GM23338 (cell line): ENCODE data around the gene DCHS1. TPM values are rescaled to one million over a fixed set of nuclear protein-coding genes. Genes with fewer than 3 reads are reported as not detected.

ENCODE experiments used
- ATAC-seq: fragments of 200-7000 bp; cut with Tn5 transposase; 3 replicates; pipeline ENCODE4 v1.9.1; 2020
- DNase-seq: peaks from one replicate; pipeline ENCODE4 v3.0.0-alpha.2; 2015; ENCODE audit warnings: low spot score
- H2AFZ ChIP-seq: fragments of 200-600 bp; sonication (generic); 2 replicates; pipeline ENCODE4 v1.8.0; 2016; ENCODE audit warnings: antibody characterized with exemption, mild to moderate bottlenecking, moderate library complexity
- H3F3A ChIP-seq: fragments of 200-600 bp; sonication (generic); replicated peaks from 2 replicates; pipeline ENCODE4 v1.8.0; 2017; ENCODE audit warnings: antibody characterized with exemption, mixed run types, low read depth
- H3K27ac ChIP-seq: fragments of 200-600 bp; sonication (generic); 2 replicates; pipeline ENCODE4 v1.6.1; 2016; ENCODE audit warnings: low read depth
- H3K27me3 ChIP-seq: fragments of 200-600 bp; sonication (generic); 2 replicates; pipeline ENCODE4 v1.8.0; 2016; ENCODE audit warnings: mild to moderate bottlenecking, mixed run types, moderate library complexity; ENCODE audit not compliant: insufficient read depth
- H3K36me3 ChIP-seq: fragments of 200-600 bp; sonication (generic); 2 replicates; pipeline ENCODE4 v1.8.0; 2016; ENCODE audit warnings: mild to moderate bottlenecking; ENCODE audit not compliant: insufficient read depth
- H3K4me1 ChIP-seq: fragments of 200-600 bp; sonication (generic); 2 replicates; pipeline ENCODE4 v1.8.0; 2016; ENCODE audit warnings: mild to moderate bottlenecking, moderate library complexity; ENCODE audit not compliant: insufficient read depth
- H3K4me2 ChIP-seq: fragments of 200-600 bp; sonication (generic); 2 replicates; pipeline ENCODE4 v1.7.1; 2017; ENCODE audit warnings: mixed run types
- H3K4me3 ChIP-seq: fragments of 200-600 bp; sonication (generic); 2 replicates; pipeline ENCODE4 v1.6.1; 2016; ENCODE audit warnings: mixed run types
- H3K79me2 ChIP-seq: fragments of 200-600 bp; sonication (generic); replicated peaks from 2 replicates; pipeline ENCODE4 v1.8.0; 2017; ENCODE audit warnings: mild to moderate bottlenecking; ENCODE audit not compliant: insufficient read depth
- H3K9me2 ChIP-seq: fragments of 200-600 bp; sonication (generic); 2 replicates; pipeline ENCODE4 v1.8.0; 2017; ENCODE audit not compliant: insufficient read depth
- H4K20me1 ChIP-seq: fragments of 200-600 bp; sonication (generic); replicated peaks from 2 replicates; pipeline ENCODE4 v1.8.0; 2017; ENCODE audit warnings: mild to moderate bottlenecking; ENCODE audit not compliant: insufficient read depth
- H3K27ac Mint-ChIP-seq: 2 replicates; pipeline ENCODE4 v1.8.0; 2020; ENCODE audit warnings: inconsistent platforms, mild to moderate bottlenecking, moderate library complexity, mixed read lengths
- H3K27me3 Mint-ChIP-seq: 3 replicates; pipeline ENCODE4 v1.8.0; 2022; ENCODE audit warnings: low read depth, mild to moderate bottlenecking, moderate library complexity, mixed read lengths, inconsistent platforms; ENCODE audit not compliant: insufficient read depth, poor library complexity
- H3K36me3 Mint-ChIP-seq: 3 replicates; pipeline ENCODE4 v1.8.0; 2021; ENCODE audit warnings: low read depth, mild to moderate bottlenecking, inconsistent platforms, moderate library complexity, mixed read lengths
- H3K4me1 Mint-ChIP-seq: 3 replicates; pipeline ENCODE4 v1.8.0; 2020; ENCODE audit warnings: mild to moderate bottlenecking, inconsistent platforms, mixed read lengths
- H3K4me3 Mint-ChIP-seq: 3 replicates; pipeline ENCODE4 v1.8.0; 2021; ENCODE audit warnings: moderate library complexity, mild to moderate bottlenecking, inconsistent platforms, mixed read lengths
- H3K9me3 Mint-ChIP-seq: 3 replicates; pipeline ENCODE4 v1.8.0; 2020; ENCODE audit warnings: moderate library complexity, mild to moderate bottlenecking, inconsistent platforms, mixed read lengths
- CREB1 ChIP-seq: fragments of 250-450 bp; sonication (Bioruptor Pico); IDR thresholded peaks from 2 replicates; pipeline ENCODE4 v1.5.0; 2020; ENCODE audit warnings: low read depth, mild to moderate bottlenecking, moderate library complexity
- CTCF ChIP-seq, 2 experiments: fragments of 200-600 bp in 1 of 2; sonication (generic) in 1 of 2; conservative IDR thresholded peaks; 2 replicates each; pipeline versions ENCODE4 v1.5.1 to v1.6.1; 2016 to 2017; ENCODE audit warnings: antibody characterized with exemption in 2 of 2, low read depth in 2 of 2, mild to moderate bottlenecking in 2 of 2, moderate library complexity in 1 of 2
- NANOG ChIP-seq: IDR thresholded peaks from 2 replicates; pipeline ENCODE4 v1.6.1; 2016; ENCODE audit warnings: antibody characterized with exemption, borderline replicate concordance
- STAT1 ChIP-seq: IDR thresholded peaks from one replicate; pipeline ENCODE4 v1.6.1; 2016; ENCODE audit warnings: antibody characterized with exemption; ENCODE audit not compliant: unreplicated experiment
- ZNF331 ChIP-seq: fragments of 250-450 bp; sonication (Bioruptor Pico); IDR thresholded peaks from 2 replicates; pipeline ENCODE4 v1.5.0; 2020; ENCODE audit warnings: low read depth, mild to moderate bottlenecking, moderate library complexity
- polyA plus RNA-seq: library from polyadenylated mRNA; unstranded; fragments of >200 nt; fragmentation: Nextera tagmentation; extraction: Ambion mirVana; gene quantifications from 2 replicates; pipeline ENCODE4 v1.2.1, GENCODE V29; 2016
- total RNA-seq: library from RNA; depleted of rRNA; stranded (reverse); fragments of >200 nt; shearing (Covaris generic); gene quantifications from 2 replicates; pipeline ENCODE4 v1.2.3, GENCODE V29; 2014
- TF ChIP-seq, protein P1 (sequence below): IDR thresholded peaks from one replicate; pipeline ENCODE4 v1.6.1; 2018; ENCODE audit warnings: antibody characterized with exemption; ENCODE audit not compliant: unreplicated experiment

Gene DCHS1
- total and polyA plus RNA-seq, 2 experiments from 2014 or later: 2.3 to 20.7 TPM

- no peak for TF ChIP-seq NANOG
- no peak for TF ChIP-seq ZNF331 (CRISPR knock-in tag)
- TF ChIP-seq, protein P1, sequence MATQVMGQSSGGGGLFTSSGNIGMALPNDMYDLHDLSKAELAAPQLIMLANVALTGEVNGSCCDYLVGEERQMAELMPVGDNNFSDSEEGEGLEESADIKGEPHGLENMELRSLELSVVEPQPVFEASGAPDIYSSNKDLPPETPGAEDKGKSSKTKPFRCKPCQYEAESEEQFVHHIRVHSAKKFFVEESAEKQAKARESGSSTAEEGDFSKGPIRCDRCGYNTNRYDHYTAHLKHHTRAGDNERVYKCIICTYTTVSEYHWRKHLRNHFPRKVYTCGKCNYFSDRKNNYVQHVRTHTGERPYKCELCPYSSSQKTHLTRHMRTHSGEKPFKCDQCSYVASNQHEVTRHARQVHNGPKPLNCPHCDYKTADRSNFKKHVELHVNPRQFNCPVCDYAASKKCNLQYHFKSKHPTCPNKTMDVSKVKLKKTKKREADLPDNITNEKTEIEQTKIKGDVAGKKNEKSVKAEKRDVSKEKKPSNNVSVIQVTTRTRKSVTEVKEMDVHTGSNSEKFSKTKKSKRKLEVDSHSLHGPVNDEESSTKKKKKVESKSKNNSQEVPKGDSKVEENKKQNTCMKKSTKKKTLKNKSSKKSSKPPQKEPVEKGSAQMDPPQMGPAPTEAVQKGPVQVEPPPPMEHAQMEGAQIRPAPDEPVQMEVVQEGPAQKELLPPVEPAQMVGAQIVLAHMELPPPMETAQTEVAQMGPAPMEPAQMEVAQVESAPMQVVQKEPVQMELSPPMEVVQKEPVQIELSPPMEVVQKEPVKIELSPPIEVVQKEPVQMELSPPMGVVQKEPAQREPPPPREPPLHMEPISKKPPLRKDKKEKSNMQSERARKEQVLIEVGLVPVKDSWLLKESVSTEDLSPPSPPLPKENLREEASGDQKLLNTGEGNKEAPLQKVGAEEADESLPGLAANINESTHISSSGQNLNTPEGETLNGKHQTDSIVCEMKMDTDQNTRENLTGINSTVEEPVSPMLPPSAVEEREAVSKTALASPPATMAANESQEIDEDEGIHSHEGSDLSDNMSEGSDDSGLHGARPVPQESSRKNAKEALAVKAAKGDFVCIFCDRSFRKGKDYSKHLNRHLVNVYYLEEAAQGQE: no peak
- TF ChIP-seq CREB1 (CRISPR knock-in tag): no peak
- no peak for TF ChIP-seq CTCF (conservative IDR thresholded peaks at IDR 0.05; ENCODE audit: low read depth in 2 of 2)
Observed at GRCh38 chr11:6617315-6617781, 38.3 kb downstream of the DCHS1 start (continued).

DNA sequence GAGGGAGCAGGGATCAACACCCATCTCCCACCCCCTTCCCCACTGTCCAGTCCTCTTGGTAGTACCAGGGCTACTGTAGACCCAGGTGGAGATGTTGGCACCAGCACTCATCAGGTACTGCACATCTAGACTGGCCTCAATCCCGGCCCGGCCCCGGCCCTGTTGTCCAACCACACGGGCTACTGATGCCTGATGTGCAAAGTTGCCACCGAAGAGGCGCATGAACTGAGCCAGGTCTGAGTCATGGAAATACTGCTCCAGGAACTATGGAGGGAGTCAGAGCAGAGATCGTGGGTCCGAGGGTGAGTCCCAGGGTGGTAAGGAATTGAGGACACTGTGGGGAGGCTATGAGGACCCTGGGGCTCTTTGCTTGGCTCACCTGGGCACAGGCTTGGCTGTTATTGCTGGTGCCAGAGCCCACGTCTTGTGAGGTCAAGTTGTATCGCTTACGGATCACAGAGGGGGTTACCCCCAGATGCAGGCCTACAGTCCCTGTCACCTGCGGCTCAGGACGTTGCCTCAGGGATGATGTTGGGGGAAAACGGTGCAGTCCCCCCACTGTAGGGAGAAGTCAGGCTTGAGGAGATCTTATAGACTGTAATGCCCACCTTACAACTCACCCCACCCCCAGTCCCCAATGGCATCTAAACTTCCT is 38.9 kb downstream of the DCHS1 start:
- no peaks in the 10 kb centered on the region for H3K9me3 Mint-ChIP-seq
- no peak overlapping the region for H3K27ac Mint-ChIP-seq
- H3K4me1 Mint-ChIP-seq: no peaks in the 10 kb centered on the region
- H3K4me3 Mint-ChIP-seq: no peak overlapping the region
- H3K27me3 Mint-ChIP-seq: peaks cover 5% of the 10 kb centered on the region
- Histone ChIP-seq H2AFZ (no peak overlapping the region), H4K20me1 (no peaks in the 10 kb centered on the region), H3K79me2 (peaks cover 9% of the 10 kb centered on the region; the same call in 1 of the 2 replicates), H3K27ac (no peak overlapping the region), H3K36me3 (no peaks in the 10 kb centered on the region; the same call in 1 of the 2 replicates), H3K4me1 (peaks cover 17% of the 10 kb centered on the region), H3K27me3 (no peaks in the 10 kb centered on the region), H3K4me2 (no peak overlapping the region), H3K9me2 (no peaks in the 10 kb centered on the region), H3F3A (no peaks in the 10 kb centered on the region; the same call in 1 of the 2 replicates), H3K4me3 (no peak overlapping the region)
- ATAC-seq (no peak), DNase-seq (no peak)
- H3K36me3 Mint-ChIP-seq: 0 out of 3 replicates have a peak, but pooled peaks cover 3% of the 10 kb centered on the region
- TF ChIP-seq, protein P1: no peak
- TF ChIP-seq CREB1 (CRISPR knock-in tag): no peak
- TF ChIP-seq NANOG: no peak
- TF ChIP-seq STAT1: no peak
- no peak for TF ChIP-seq CTCF (conservative IDR thresholded peaks at IDR 0.05; ENCODE audit: low read depth in 2 of 2)
